Suppressor macrophage treated with lipopolysaccharide for 4 hours (primary cell): ENCODE data around the gene SPEF2.
A peak's percentile ranks its signal among the peaks of the same experiment; 100 is the strongest.
"Not testable (repeated sequence)": the region's sequence is repeated elsewhere in the genome, so short reads cannot be mapped to it uniquely, and the experiment has no call there.

Source experiments
- DNase-seq: peaks from one replicate; pipeline ENCODE4 v3.0.0-alpha.2; 2020

SPEF2 gene

GRCh38 chr5:35826056-35826455 is 208.4 kb downstream of the SPEF2 start:
- DNase-seq, result no peak

DNA sequence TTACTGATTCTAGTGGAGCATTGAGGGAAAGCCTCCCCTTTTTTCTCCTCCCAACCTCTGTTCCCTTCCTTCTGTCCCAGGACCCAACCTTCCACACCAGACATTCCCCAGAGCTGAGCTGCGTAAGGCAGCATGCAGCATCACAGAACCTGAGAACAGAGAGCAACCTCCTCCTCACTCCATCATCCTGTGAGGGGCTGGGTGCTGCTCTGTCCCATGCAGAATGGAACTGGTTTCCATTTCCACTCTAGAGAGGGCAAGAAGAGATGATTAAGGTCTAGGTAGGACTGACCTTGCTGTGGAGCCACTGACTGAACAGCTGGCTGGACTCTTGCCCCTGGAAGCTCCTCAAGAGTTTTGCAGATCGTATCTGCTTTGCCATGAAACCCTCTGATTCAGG is 208.9 kb downstream of the SPEF2 start:
- DNase-seq, result no peak

DNA sequence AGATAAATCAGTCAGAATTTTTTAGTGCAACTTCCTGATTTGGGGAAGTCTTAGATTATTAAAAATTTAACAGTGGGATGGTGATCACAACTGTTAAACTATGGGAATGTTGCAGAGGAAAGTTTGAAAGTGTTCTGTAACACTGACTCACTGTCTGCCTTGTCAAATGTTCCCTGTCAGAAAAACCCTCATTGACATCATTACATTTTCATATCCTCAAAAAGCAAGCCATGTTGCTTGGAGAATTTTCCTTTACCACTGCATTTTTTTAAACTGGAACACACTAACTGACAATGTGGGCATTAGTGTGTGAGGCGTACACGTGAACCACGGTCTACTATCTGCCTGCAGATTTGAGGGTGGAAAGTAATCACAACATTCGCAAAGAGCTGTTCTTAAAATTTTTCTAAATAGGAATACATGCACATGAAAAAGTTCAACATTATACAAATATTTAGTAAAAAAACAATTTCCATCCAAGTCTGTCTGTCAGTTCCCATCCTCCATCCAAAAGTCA is 210.5 kb downstream of the SPEF2 start:
- DNase-seq, result peak; percentile 84

GRCh38 chr5:35830587-35830986 is 212.9 kb downstream of the SPEF2 start:
- no peak for DNase-seq

DNA sequence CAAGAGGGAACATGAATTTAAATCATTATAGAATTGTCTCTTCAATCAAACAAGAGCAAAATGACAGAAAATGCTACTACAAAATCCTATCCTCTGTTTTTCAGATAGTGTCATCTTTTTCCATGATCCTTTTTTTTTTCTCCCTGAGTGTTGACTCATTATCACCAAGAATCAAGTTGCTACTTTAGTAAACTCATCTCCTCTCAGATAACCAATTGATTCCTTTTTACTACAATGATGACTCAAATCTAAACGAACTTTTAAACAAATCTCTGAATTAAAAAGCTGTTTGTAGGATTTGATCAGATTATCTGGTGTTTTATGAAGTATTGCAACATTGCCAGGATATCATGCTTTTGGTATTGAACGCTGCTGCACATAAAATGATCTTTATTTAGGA is 215.1 kb downstream of the SPEF2 start:
- DNase-seq, result no peak

- DNase-seq, result no peak
These were observed 215.6 kb downstream of the SPEF2 start for GRCh38 chr5:35833224-35833623.

GRCh38 chr5:35835796-35836742 is 218.4 kb downstream of the SPEF2 start:
- no peak for DNase-seq

- DNase-seq, result no peak
These were observed 220.8 kb downstream of the SPEF2 start for GRCh38 chr5:35838370-35839042.

DNA sequence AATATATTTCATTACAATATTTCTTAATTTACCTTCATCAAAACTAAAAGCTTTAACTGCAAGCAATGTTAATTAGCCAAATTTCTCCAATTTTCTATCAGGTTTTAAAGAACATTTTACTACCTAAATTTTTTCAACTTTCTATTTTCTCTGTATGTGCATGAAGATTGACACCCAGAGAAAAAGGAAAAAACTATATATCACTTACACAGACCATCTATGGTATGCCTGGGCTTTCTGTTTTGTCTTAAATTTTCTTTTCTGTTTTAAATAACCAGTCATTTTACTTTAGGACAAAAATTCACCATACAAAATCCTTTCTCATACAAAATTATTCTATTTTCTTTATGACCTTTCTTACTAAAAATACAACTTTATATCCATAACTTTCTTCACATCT is 225.2 kb downstream of the SPEF2 start:
- DNase-seq, result no peak

GRCh38 chr5:35845508-35845907 is 227.8 kb downstream of the SPEF2 start:
- not testable (repeated sequence) for DNase-seq

DNA sequence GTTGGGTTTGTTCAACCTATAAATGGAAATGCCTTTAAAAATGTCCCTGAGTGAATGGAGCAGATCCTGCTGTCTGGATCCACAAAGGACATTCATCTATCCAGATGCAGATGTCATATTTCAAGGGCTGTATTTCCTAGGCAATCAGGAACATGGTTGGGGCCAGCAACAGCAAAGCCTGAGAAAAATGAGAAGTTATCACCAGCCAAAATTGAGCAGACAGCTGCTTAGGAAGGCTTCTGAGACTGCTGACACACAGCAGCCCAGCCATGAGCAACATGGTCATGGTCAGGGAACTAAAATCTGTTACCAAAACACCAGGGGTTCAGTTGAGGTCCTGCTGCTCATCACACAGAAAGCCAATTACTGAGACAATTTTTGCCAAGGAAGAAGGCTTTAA is 229.8 kb downstream of the SPEF2 start:
- no peak for DNase-seq

DNA sequence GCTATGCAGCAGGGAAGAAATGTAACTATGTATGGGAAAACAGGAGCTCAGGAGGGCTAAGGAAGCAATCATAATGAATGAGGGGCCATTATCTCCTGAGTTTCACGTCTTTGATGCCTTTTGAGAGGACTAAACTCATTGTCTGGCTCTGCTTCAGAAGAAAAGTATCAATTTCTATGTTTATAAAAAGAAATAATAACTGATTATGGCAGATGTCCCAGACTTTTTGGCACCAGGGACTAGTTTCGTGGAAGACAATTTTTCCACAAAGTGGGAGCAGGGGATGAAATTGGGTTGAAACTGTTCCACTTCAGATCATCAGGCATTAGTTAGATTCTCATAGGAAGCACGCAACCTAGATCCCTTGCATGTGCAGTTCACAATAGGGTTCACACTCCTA is 230.3 kb downstream of the SPEF2 start:
- DNase-seq, result no peak

- no peak for DNase-seq
These were observed 232.2 kb downstream of the SPEF2 start for GRCh38 chr5:35849860-35850259.

DNA sequence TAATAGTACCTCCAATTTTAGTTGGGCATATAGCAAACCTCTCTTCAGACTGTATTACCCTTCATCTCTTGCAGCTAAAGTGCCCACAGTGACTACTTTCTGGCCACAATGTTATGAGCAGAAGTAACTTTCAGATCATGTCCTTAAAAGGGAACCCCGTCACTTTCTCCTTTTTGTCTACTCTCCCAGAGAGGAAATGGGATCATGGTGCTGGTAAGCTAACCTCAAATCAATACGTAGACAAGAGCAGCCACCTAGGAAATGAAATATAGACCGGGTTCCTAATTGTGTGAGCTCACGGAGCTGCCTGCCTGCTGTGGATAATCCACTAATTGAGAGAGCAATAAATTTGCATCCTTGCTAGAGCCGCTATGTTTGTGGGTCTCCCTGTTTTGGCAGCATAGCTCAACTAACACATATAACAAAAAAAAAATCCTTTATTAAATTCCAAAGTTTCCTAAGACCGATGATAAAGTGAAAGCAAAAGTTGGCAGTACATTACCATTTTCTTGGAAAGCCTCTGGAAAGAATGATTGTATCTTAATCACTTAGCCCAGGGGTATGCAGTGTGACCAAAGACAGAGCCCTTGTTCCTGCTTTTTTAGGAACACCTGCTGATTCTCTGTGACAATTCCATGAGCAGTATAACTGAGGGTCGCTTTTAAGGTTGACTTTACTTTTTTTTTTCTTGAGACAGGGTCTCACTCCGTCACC is 233.5 kb downstream of the SPEF2 start:
- peak; percentile 66 for DNase-seq

DNA sequence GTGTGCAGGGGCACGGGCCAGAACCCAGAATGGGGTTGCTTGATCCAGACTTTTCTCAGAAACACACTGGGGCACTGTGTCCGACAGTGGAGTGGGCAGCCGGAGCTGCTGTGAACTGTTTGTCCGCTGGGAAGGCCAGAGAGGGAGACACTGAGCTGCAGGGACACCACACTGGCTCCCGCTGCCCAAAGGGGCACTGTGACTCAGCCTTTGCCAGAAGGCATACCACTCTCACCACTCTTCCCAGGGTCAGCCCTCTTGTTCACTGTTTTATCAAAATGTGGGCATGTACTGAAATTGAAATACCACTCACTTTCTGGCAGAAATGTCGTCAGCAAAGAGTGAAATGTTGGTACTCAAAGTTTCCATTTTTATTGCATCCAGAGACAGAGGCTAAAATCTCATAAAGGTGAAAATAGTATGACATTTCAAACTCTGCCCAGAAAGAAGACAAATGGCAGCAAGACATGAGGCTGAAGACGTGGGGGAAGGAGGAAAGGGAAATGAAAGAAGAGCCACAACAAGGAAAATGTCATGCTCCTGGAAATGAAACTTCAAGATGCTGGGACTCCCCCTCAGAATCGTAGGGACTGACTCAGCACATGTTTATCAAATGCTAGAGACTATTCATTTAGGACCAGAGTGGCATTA is 234.5 kb downstream of the SPEF2 start:
- peak; percentile 92 for DNase-seq

DNA sequence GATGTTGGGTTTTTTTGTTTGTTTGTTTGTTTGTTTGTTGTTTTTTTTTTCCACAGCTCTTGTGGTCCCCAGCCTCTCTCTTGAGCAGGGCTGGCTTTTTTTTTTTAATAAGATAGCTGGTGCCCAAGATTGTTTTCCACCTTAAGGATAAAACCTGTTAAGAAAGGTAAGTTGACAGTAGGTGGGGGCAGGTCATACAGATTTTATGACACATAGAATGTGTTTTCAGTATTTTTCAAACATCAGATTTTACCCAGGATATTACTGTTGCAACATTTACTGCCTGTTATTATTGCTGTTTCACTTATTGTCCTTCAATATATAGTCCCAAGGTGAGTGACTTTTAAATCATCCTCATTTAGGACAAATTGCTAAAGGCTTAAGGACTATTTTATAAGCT is 235.1 kb downstream of the SPEF2 start:
- no peak for DNase-seq

DNA sequence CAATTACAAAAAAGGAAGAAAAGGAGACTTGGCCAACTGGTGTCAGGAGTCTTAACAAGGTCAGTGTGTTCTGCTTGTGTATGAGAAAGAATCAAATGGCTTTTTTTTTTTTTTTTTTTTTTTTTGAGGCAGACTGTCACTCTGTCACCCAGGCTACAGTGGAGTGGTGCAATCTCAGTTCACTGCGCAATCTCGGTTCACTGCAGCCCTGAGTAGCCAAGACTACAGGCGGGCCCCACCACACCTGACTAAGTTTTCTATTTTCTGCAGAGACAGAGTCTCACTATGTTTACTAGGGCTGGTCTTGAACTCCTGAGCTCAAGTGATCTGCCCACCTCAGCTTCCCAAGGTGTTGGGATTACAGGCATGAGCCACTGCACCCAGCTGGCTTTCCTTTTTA is 236.0 kb downstream of the SPEF2 start:
- peak; percentile 76 for DNase-seq

- no peak for DNase-seq
These were observed 236.6 kb downstream of the SPEF2 start for GRCh38 chr5:35854248-35854647.

DNA sequence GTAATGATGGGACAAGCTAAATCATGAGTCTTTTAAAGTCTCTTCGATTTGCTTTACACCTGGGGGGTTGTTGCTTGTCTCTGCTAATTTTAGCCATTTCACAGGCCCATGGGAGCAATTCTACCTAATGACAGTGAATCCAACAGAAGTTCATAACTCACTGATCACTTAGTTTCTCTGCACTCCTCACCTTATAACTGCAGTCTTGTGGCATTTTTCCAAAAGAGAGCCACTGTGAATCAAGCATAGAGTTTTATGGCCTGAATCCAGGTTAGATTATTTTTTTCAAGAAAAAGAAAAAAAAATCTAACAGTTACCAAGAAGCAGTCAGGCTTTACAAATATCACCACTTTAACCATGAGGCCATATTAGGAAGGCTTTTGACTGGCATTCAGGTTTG is 237.5 kb downstream of the SPEF2 start:
- DNase-seq, result no peak

DNA sequence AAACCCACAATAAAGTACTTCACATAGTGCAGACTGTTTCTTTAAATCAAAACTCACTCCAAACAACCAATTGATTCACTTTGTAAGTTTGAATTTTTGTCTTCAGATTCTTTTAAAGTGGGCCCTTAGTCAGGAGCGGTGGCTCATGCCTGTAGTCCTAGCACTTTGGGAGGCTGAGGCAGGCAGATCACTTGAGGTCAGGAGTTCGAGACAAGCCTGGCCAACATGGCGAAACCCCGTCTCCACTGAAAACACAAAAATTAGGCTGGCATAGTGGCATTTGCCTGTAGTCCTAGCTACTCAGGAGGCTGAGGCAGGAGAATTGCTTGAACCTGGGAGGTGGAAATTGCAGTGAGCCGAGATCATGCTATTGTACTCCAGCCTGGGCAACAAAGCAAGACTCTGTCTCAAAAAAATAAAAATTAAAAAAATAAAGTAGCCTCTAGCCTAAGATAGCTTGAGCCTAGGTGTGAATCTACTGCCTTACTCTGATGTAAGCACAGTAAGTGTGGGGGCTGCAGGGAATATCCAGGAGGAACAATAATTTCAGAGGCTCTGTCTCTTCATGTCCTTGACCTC is 238.6 kb downstream of the SPEF2 start:
- DNase-seq, result not testable (repeated sequence)

GRCh38 chr5:35856765-35857351 is 239.2 kb downstream of the SPEF2 start, which contains the start of gene IL7R:
Gene IL7R, plus strand, starts transcription at chr5:35856891. Its CDS starts 87 bp downstream, at chr5:35856978.
- peak; percentile 83 for DNase-seq
